Hepatic stellate cell (primary cell): ENCODE results near the gene RECK.
A peak's percentile ranks its signal among the peaks of the same experiment; 100 is the strongest.

ENCODE experiments used
- DNase-seq: peaks from one replicate; pipeline ENCODE4 v3.0.0; 2011; ENCODE audit warnings: low spot score

Gene RECK

GRCh38 chr9:36023260-36024048 lies 13.3 kb upstream of the RECK start:
- peak; percentile 58 for DNase-seq

GRCh38 chr9:36025746-36026145 lies 11.0 kb upstream of the RECK start:
- no peak for DNase-seq

- no peak for DNase-seq
Observed at GRCh38 chr9:36029202-36029601, 7.5 kb upstream of the RECK start.

GRCh38 chr9:36029765-36030528 lies 6.8 kb upstream of the RECK start:
- peak; percentile 59 for DNase-seq

GRCh38 chr9:36030871-36031270 lies 5.8 kb upstream of the RECK start:
- DNase-seq, result no peak

GRCh38 chr9:36031774-36032555 lies 4.7 kb upstream of the RECK start:
- no peak for DNase-seq

GRCh38 chr9:36033788-36034187 lies 2.9 kb upstream of the RECK start:
- no peak for DNase-seq

- DNase-seq, result no peak
Observed at GRCh38 chr9:36034234-36034633, 2.5 kb upstream of the RECK start.

GRCh38 chr9:36035006-36035405 lies 1.7 kb upstream of the RECK start:
- DNase-seq, result no peak

- DNase-seq, result no peak
Observed at GRCh38 chr9:36036253-36036779, 397 bp upstream of the RECK start.

- DNase-seq, result no peak
Observed at GRCh38 chr9:36037549-36038122, 923 bp downstream of the RECK start.

GRCh38 chr9:36039121-36039520 lies 2.4 kb downstream of the RECK start:
- no peak for DNase-seq

- peak; percentile 51 for DNase-seq
Observed at GRCh38 chr9:36039696-36040095, 3.0 kb downstream of the RECK start.

- DNase-seq, result peak; percentile 29
Observed at GRCh38 chr9:36040271-36040925, 3.7 kb downstream of the RECK start.

- DNase-seq, result no peak
Observed at GRCh38 chr9:36041506-36041905, 4.8 kb downstream of the RECK start.

- DNase-seq, result no peak
Observed at GRCh38 chr9:36045610-36046009, 8.9 kb downstream of the RECK start.

- no peak for DNase-seq
Observed at GRCh38 chr9:36046923-36047322, 10.2 kb downstream of the RECK start.

GRCh38 chr9:36049408-36049807 lies 12.7 kb downstream of the RECK start:
- no peak for DNase-seq

- DNase-seq, result no peak
Observed at GRCh38 chr9:36050476-36050875, 13.8 kb downstream of the RECK start.

- no peak for DNase-seq
Observed at GRCh38 chr9:36051317-36051716, 14.6 kb downstream of the RECK start.

GRCh38 chr9:36053971-36054370 lies 17.3 kb downstream of the RECK start:
- no peak for DNase-seq

- no peak for DNase-seq
Observed at GRCh38 chr9:36056896-36057295, 20.2 kb downstream of the RECK start.
